ENCODE measurements around the gene LRFN2.

The LRFN2 gene

GRCh38 chr6:40541556-40542174 lies 45.5 kb downstream of the LRFN2 start:
- no peak for DNase-seq (ENCODE audit: insufficient read length, low spot score)
- TF ChIP-seq POLR2A (IDR thresholded peaks at IDR 0.05; ENCODE audit: low read depth, low read length) (no peak), SPI1 (IDR thresholded peaks at IDR 0.05; ENCODE audit: low read depth, low read length) (no peak), PAX5 (IDR thresholded peaks at IDR 0.05; ENCODE audit: insufficient read depth, low read length, severe bottlenecking) (no peak), POU2F2 (IDR thresholded peaks at IDR 0.05; ENCODE audit: low read depth, low read length) (no peak), POLR2AphosphoS5 (IDR thresholded peaks at IDR 0.05; ENCODE audit: low read depth, low read length) (no peak), TAF1 (IDR thresholded peaks at IDR 0.05; ENCODE audit: low read depth, low read length) (no peak)
- no peak for FAIRE-seq

- DNase-seq (ENCODE audit: insufficient read length, low spot score) (no peak), FAIRE-seq (no peak)
- no peak for TF ChIP-seq POLR2AphosphoS5 (IDR thresholded peaks at IDR 0.05; ENCODE audit: low read depth, low read length)
- no peak for TF ChIP-seq PAX5 (IDR thresholded peaks at IDR 0.05; ENCODE audit: insufficient read depth, low read length, severe bottlenecking)
- TF ChIP-seq POU2F2 (IDR thresholded peaks at IDR 0.05; ENCODE audit: low read depth, low read length): no peak
- no peak for TF ChIP-seq TAF1 (IDR thresholded peaks at IDR 0.05; ENCODE audit: low read depth, low read length)
- no peak for TF ChIP-seq SPI1 (IDR thresholded peaks at IDR 0.05; ENCODE audit: low read depth, low read length)
- TF ChIP-seq POLR2A (IDR thresholded peaks at IDR 0.05; ENCODE audit: low read depth, low read length): no peak
Measured at GRCh38 chr6:40540790-40541189, 46.4 kb downstream of the LRFN2 start.

GRCh38 chr6:40539853-40540252 lies 47.3 kb downstream of the LRFN2 start:
- FAIRE-seq (no peak), DNase-seq (ENCODE audit: insufficient read length, low spot score) (no peak)
- TF ChIP-seq POU2F2 (IDR thresholded peaks at IDR 0.05; ENCODE audit: low read depth, low read length): no peak
- no peak for TF ChIP-seq POLR2AphosphoS5 (IDR thresholded peaks at IDR 0.05; ENCODE audit: low read depth, low read length)
- TF ChIP-seq PAX5 (IDR thresholded peaks at IDR 0.05; ENCODE audit: insufficient read depth, low read length, severe bottlenecking): no peak
- TF ChIP-seq TAF1 (IDR thresholded peaks at IDR 0.05; ENCODE audit: low read depth, low read length): no peak
- TF ChIP-seq SPI1 (IDR thresholded peaks at IDR 0.05; ENCODE audit: low read depth, low read length): no peak
- no peak for TF ChIP-seq POLR2A (IDR thresholded peaks at IDR 0.05; ENCODE audit: low read depth, low read length)

- no peak for TF ChIP-seq SPI1 (IDR thresholded peaks at IDR 0.05; ENCODE audit: low read depth, low read length)
- no peak for TF ChIP-seq TAF1 (IDR thresholded peaks at IDR 0.05; ENCODE audit: low read depth, low read length)
- no peak for TF ChIP-seq POLR2AphosphoS5 (IDR thresholded peaks at IDR 0.05; ENCODE audit: low read depth, low read length)
- TF ChIP-seq PAX5 (IDR thresholded peaks at IDR 0.05; ENCODE audit: insufficient read depth, low read length, severe bottlenecking): no peak
- no peak for TF ChIP-seq POU2F2 (IDR thresholded peaks at IDR 0.05; ENCODE audit: low read depth, low read length)
- no peak for TF ChIP-seq POLR2A (IDR thresholded peaks at IDR 0.05; ENCODE audit: low read depth, low read length)
- DNase-seq (ENCODE audit: insufficient read length, low spot score) (no peak), FAIRE-seq (no peak)
Measured at GRCh38 chr6:40538556-40538955, 48.6 kb downstream of the LRFN2 start.

- FAIRE-seq (no peak), DNase-seq (ENCODE audit: insufficient read length, low spot score) (no peak)
- TF ChIP-seq SPI1 (IDR thresholded peaks at IDR 0.05; ENCODE audit: low read depth, low read length) (no peak), POU2F2 (IDR thresholded peaks at IDR 0.05; ENCODE audit: low read depth, low read length) (no peak), POLR2AphosphoS5 (IDR thresholded peaks at IDR 0.05; ENCODE audit: low read depth, low read length) (no peak), POLR2A (IDR thresholded peaks at IDR 0.05; ENCODE audit: low read depth, low read length) (no peak), PAX5 (IDR thresholded peaks at IDR 0.05; ENCODE audit: insufficient read depth, low read length, severe bottlenecking) (no peak), TAF1 (IDR thresholded peaks at IDR 0.05; ENCODE audit: low read depth, low read length) (no peak)
Measured at GRCh38 chr6:40537446-40537845, 49.7 kb downstream of the LRFN2 start.

GRCh38 chr6:40536442-40536841 lies 50.7 kb downstream of the LRFN2 start:
- TF ChIP-seq PAX5 (IDR thresholded peaks at IDR 0.05; ENCODE audit: insufficient read depth, low read length, severe bottlenecking): no peak
- no peak for FAIRE-seq
- no peak for DNase-seq (ENCODE audit: insufficient read length, low spot score)

- FAIRE-seq: no peak
- TF ChIP-seq POLR2A (IDR thresholded peaks at IDR 0.05; ENCODE audit: low read depth, low read length) (no peak), PAX5 (IDR thresholded peaks at IDR 0.05; ENCODE audit: insufficient read depth, low read length, severe bottlenecking) (no peak)
Measured at GRCh38 chr6:40535819-40536380, 51.3 kb downstream of the LRFN2 start.

GRCh38 chr6:40535110-40535818 lies 51.9 kb downstream of the LRFN2 start:
- FAIRE-seq: no peak
- TF ChIP-seq POU2F2 (IDR thresholded peaks at IDR 0.05; ENCODE audit: low read depth, low read length): no peak
- no peak for TF ChIP-seq TAF1 (IDR thresholded peaks at IDR 0.05; ENCODE audit: low read depth, low read length)
- no peak for TF ChIP-seq POLR2A (IDR thresholded peaks at IDR 0.05; ENCODE audit: low read depth, low read length)
- TF ChIP-seq PAX5 (IDR thresholded peaks at IDR 0.05; ENCODE audit: insufficient read depth, low read length, severe bottlenecking): no peak
- TF ChIP-seq SPI1 (IDR thresholded peaks at IDR 0.05; ENCODE audit: low read depth, low read length): no peak
- no peak for TF ChIP-seq POLR2AphosphoS5 (IDR thresholded peaks at IDR 0.05; ENCODE audit: low read depth, low read length)
- no peak for DNase-seq (ENCODE audit: insufficient read length, low spot score)

More at GRCh38 chr6:40535819-40536380, 51.3 kb downstream of the LRFN2 start:
- no peak for DNase-seq (ENCODE audit: insufficient read length, low spot score)

GRCh38 chr6:40532349-40533000 lies 54.7 kb downstream of the LRFN2 start:
- TF ChIP-seq PAX5 (IDR thresholded peaks at IDR 0.05; ENCODE audit: insufficient read depth, low read length, severe bottlenecking) (no peak), SPI1 (IDR thresholded peaks at IDR 0.05; ENCODE audit: low read depth, low read length) (no peak), POLR2A (IDR thresholded peaks at IDR 0.05; ENCODE audit: low read depth, low read length) (no peak), POU2F2 (IDR thresholded peaks at IDR 0.05; ENCODE audit: low read depth, low read length) (no peak), POLR2AphosphoS5 (IDR thresholded peaks at IDR 0.05; ENCODE audit: low read depth, low read length) (no peak), TAF1 (IDR thresholded peaks at IDR 0.05; ENCODE audit: low read depth, low read length) (no peak)
- no peak for FAIRE-seq
- DNase-seq (ENCODE audit: insufficient read length, low spot score): no peak

Data from GM12891 (cell line).